GM12864 (cell line): ENCODE measurements around the gene SLC38A10.

ENCODE experiments used
- DNase-seq: peaks from one replicate; pipeline ENCODE4 v3.0.0-alpha.2; 2011; ENCODE audit warnings: low read depth
- H3K4me3 ChIP-seq: 2 replicates; pipeline ENCODE4 v1.5.1; 2011; ENCODE audit warnings: mild to moderate bottlenecking, low read depth, low read length, control low read depth
- CTCF ChIP-seq: IDR thresholded peaks from 2 replicates; pipeline ENCODE4 v1.5.1; 2011; ENCODE audit warnings: low read depth, mild to moderate bottlenecking, moderate library complexity, low read length, control low read depth, inconsistent platforms; ENCODE audit errors: missing control alignments

The SLC38A10 gene

GRCh38 chr17:81259058-81259605 lies 36.0 kb downstream of the SLC38A10 start:
- no peak overlapping the region for H3K4me3 ChIP-seq
- no peak for TF ChIP-seq CTCF
- DNase-seq: no peak

DNA sequence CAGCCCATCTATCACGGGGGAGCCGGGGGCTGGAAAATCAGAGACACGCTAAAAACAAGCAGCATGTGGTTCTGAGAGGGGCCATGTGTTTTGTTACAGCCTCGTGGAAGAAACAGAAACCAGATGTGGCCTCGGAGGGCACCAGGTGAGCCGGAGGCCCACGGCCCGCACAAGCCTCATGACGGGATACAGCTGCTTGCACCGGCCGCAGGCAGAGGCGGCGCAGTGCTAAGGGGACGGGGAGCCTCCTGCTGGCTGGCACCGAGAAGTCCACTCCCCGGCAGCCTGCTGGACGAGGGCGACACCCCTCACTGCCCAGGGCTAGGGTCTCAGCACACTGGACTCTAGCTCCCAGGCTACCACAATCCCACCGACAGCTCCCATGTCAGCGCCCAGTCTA lies 36.8 kb downstream of the SLC38A10 start:
- no peak for TF ChIP-seq CTCF
- DNase-seq: no peak
- no peak overlapping the region for H3K4me3 ChIP-seq

GRCh38 chr17:81257533-81257932 lies 37.6 kb downstream of the SLC38A10 start:
- H3K4me3 ChIP-seq: no peak overlapping the region
- DNase-seq: no peak
- no peak for TF ChIP-seq CTCF

- no peak overlapping the region for H3K4me3 ChIP-seq
- TF ChIP-seq CTCF: no peak
- DNase-seq: no peak
These were observed 38.5 kb downstream of the SLC38A10 start for GRCh38 chr17:81256616-81257015.

GRCh38 chr17:81254955-81255717 lies 40.0 kb downstream of the SLC38A10 start:
- H3K4me3 ChIP-seq: no peak overlapping the region
- TF ChIP-seq CTCF: no peak
- no peak for DNase-seq

GRCh38 chr17:81253358-81254131 lies 41.6 kb downstream of the SLC38A10 start:
- TF ChIP-seq CTCF: peak; percentile 86
- DNase-seq: no peak
- no peak overlapping the region for H3K4me3 ChIP-seq
